ENCODE data around the gene TUBAL3. TPM values are rescaled to one million over a fixed set of nuclear protein-coding genes. Genes with fewer than 3 reads are reported as not detected.

TUBAL3 gene
- not detected in 2 replicates for total RNA-seq

GRCh38 chr10:5404208-5405041 lies at the start of gene TUBAL3:
TUBAL3 (minus strand) TSS chr10:5404828; CDS start chr10:5404792, 36 bp downstream.

GRCh38 chr10:5412277-5412941 lies 7.8 kb upstream of the TUBAL3 start, which contains the start of gene NET1:
NET1 (plus strand) TSS chr10:5412557; CDS start chr10:5412693, 136 bp downstream.

GRCh38 chr10:5364890-5365338 lies 39.7 kb downstream of the TUBAL3 start, which contains the start of gene UCN3:
UCN3 (plus strand) TSS chr10:5364966; CDS start chr10:5373721, 8,755 bp downstream.

Other genes with a start within 250 kb of the TUBAL3 start
- not detected in 2 replicates for gene AKR1C8, start 219.7 kb downstream of the TUBAL3 start, total RNA-seq
- gene AKR1C4, start 208.0 kb downstream of the TUBAL3 start, total RNA-seq: not detected in 2 replicates
- not detected in 2 replicates for gene UCN3, start 39.9 kb downstream of the TUBAL3 start, total RNA-seq
- gene NET1, start 7.7 kb upstream of the TUBAL3 start, total RNA-seq: 11.4 and 24.8 TPM in 2 replicates
- not detected in 2 replicates for gene CALML5, start 94.7 kb upstream of the TUBAL3 start, total RNA-seq
- gene CALML3, start 120.1 kb upstream of the TUBAL3 start, total RNA-seq: not detected in 2 replicates